GM19397 (cell line): Measurements from ENCODE around the gene SNCAIP.
"Not testable (repeated sequence)": the region's sequence is repeated elsewhere in the genome, so short reads cannot be mapped to it uniquely, and the experiment has no call there.

ENCODE experiments used
- ATAC-seq: cut with Tn5 transposase; IDR thresholded peaks from one replicate; pipeline ENCODE4 v1.9.1; 2021; ENCODE audit warnings: mild to moderate bottlenecking, moderate library complexity; ENCODE audit not compliant: unreplicated experiment

SNCAIP gene

DNA sequence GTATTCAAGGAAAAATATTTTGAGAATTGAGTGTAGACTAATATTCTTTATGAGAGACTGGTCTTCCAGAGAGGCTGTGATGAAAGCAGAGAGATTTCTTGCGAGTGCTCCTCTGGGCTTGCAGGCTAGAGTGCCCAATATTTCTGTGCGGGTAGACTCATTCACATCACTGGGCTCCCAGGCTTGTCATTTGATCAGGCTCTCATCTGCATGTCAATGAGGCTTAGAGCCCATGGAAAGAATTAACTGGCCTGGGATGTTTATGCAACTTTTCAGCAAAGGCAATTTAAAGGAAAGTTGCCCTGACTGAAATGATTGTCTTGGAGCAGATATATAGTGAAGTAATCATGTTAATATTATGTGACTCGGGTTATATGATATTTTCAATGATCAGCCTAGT lies 42.3 kb downstream of the SNCAIP start:
- no peak for ATAC-seq

DNA sequence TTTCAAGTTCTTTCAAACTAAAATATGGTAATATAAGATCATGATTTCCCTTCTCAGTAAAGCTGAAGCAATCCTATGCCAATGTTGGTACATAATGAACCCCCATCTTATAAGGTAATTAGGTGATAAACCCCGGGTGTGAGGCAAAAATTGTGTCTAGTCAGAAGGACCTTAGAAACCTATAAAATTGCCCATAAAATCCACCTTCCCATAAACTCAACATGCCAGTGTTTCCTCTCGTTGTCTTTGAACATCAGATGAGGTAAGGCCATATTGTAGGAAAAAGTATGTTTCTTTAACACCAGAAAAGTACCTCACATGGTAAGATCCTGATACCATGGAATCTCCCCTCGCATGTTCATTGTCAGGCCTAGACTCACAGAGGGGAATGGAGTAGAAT lies 43.3 kb downstream of the SNCAIP start:
- no peak for ATAC-seq

DNA sequence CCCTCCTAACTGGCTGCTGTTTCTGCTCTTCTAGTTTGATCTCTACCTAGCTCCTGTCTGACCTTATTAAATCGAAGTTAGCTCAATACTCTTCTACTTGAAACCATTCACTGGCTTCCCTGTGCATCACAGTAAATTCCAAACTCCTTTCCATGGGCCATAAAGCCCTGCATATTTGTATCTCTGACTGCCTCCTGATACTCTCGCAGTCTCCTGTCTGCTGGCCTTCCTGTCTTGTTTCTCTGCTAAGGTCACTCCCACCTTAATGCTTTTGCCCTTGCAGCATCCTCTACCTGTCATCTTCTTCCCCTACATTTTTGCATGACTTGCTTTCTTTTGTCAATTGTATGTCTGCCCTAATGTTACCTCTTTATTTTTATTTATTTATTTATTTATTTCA lies 44.8 kb downstream of the SNCAIP start:
- no peak for ATAC-seq

DNA sequence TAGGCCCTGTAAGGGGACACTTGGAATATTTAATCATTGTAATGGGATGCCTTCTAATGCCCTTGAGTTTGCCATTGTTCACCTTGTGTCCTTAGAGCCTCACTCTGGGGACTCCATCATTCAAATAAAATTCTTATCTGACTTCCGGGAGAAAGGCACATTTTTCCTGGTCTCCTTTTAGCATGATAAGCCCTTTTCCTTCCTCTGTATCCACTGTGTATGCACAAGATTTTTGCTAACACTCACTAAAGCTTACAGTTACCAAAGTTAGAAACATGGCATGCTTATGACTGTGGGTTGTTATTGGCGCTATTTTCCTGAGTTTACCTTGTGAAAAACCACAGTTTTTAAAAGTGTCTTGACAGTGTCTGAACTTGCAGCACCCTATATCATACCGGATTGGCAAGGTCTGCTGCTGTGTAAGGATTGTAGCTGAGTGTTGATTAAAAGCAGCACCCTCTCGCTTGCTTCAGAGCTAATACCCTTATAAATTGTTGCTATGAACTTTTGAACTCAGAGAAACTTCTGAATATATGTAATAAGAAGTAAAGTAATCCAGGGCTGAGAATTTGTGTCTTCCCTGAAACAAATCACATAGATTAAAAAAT lies 46.4 kb downstream of the SNCAIP start:
- ATAC-seq = no peak

GRCh38 chr5:122362361-122362760 lies 50.3 kb downstream of the SNCAIP start:
- ATAC-seq = no peak

- no peak for ATAC-seq
Observed at GRCh38 chr5:122363623-122364022, 51.6 kb downstream of the SNCAIP start.

DNA sequence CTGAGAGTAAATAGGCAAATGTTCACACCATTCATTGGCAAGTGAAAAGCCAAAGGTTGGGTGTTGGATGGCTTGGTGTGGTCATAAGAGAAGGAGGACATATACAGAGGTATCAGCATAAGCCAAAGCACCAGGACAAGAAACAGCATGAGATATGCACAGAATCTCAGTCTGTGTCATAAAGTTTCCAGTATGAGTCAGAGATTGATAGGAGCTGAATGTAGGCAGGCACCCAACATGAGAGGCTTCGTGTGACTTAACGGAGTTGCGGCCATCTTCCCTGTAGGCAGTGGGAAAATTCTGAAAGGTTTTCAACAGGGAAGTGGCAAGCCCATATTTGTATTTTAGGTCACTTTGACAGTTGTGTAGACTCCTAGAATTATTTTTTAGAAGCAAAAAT lies 54.5 kb downstream of the SNCAIP start:
- ATAC-seq = no peak

DNA sequence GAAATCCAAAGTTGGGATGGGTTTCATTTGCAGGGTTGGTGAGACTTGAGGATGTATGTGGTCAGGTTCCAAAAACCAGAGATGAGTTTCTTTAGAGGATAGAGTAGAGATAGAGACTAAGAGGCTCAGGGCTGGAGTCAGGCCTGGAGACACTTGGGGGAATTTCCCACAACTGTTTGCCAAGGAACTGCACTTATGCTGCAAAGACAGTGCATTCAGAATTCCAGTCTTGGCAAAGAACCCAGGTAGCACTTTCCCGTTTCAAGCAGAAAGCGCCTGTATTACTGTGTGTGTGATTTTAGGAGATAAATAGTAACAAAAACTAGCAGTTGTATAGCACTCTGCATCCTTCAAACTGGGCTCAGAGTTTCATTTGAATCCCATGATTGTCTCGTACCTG lies 55.4 kb downstream of the SNCAIP start:
- ATAC-seq = no peak

- no peak for ATAC-seq
Observed at GRCh38 chr5:122368510-122369251, 56.6 kb downstream of the SNCAIP start.

GRCh38 chr5:122369253-122369815 lies 57.3 kb downstream of the SNCAIP start:
- no peak for ATAC-seq

DNA sequence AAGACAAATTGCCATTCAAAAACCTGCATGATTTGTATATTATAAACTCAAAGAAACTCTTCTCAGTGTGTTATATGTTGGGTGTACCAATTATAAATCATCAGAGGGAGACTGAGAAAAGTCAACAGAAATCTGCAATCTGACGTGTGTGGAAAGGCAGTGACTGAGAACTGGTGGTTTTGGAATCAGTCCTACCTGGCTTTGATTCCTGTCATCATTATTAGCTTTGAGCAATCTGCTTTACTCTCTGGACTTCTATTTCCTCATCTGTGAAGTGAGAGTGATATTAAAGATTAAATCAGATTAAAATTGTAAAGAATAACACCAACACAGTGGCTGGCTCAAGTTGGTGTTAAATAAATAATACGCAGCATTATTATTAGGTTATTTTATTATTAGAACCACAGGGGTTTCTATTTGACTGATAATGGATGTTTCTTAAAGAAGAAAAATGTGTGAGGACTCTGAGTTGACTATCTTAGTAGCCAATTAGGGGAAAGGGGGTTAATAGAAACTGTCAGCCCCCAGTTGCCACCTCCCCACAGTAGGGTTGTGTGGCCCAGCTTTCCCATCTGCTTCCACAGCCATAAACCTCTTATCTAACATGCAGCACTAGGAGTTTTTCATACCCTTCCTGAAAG lies 59.6 kb downstream of the SNCAIP start:
- ATAC-seq = no peak

GRCh38 chr5:122374110-122374509 lies 62.1 kb downstream of the SNCAIP start:
- no peak for ATAC-seq

GRCh38 chr5:122375801-122376200 lies 63.8 kb downstream of the SNCAIP start:
- ATAC-seq = no peak

DNA sequence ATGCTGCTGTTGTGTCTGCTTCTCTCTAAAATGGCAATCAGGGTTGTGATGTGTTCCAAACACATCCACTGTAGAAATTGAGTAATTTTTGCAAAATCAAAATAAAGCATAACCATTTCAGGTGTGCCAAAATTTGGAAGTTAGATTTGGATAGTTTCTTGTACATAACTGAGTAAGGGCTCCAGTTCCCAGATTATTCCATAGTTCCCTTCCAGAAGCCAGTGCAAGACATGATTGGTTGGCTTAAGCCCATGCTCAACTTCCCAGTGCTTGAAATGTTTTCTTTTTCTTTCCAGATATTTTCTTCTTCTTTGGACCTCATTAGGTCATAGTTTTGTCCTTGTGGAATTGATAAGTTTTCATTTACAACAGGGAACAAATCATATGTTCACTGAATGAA lies 64.2 kb downstream of the SNCAIP start:
- no peak for ATAC-seq

DNA sequence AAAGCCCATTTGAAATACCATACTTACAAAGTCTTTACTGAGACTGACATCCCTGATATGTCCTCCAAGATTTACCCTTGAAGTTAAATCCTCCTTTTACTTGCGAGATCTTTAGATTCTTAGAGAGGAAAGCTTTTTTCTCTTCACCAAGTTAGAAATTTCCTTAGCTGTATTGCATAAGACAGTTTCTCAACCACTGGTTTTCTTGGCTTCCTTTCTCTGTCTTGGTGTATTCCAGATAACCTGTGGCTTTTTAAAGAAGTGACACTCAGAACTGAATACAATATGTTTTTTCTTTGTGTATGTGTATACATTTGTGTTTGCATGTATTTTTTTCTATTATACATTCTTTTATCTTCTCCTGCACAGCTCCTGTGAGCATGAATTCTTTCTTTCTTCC lies 65.0 kb downstream of the SNCAIP start:
- ATAC-seq = no peak

DNA sequence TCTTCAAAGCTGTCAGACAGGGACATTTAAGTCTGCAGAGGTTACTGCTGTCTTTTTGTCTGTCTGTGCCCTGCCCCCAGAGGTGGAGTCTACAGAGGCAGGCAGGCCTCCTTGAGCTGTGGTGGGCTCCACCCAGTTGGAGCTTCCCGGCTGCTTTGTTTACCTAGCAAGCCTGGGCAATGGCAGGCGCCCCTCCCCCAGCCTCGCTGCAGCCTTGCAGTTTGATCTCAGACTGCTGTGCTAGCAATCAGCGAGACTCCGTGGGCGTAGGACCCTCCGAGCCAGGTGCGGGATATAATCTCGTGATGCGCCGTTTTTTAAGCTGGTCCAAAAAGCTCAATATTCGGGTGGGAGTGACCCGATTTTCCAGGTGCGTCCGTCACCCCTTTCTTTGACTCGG lies 70.9 kb downstream of the SNCAIP start:
- ATAC-seq = not testable (repeated sequence)

DNA sequence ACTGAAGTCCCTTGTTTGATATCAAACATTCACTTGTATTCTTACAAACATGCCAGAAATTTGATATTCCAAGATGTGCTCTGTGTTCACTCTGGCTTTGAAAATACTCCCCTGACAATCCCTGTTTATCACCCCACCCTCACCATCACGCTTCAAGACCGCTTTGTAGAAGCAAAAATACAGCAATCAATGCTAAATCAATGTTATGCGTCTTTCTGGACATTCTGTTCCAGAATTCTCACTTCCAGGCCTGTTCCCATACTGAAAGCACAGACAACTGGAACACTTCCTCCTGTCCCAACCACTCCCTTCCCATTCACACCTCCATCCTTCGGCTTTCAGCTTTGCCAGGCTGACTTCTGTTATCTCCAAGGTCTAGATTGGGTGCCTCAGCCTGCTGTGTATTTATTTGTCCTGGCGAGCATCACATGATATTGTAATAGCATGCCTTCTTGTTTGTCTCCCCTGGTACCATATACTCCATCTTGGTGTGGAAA lies 72.8 kb downstream of the SNCAIP start:
- ATAC-seq = no peak

- no peak for ATAC-seq
Observed at GRCh38 chr5:122385286-122385685, 73.2 kb downstream of the SNCAIP start.

GRCh38 chr5:122385808-122386207 lies 73.8 kb downstream of the SNCAIP start:
- no peak for ATAC-seq

DNA sequence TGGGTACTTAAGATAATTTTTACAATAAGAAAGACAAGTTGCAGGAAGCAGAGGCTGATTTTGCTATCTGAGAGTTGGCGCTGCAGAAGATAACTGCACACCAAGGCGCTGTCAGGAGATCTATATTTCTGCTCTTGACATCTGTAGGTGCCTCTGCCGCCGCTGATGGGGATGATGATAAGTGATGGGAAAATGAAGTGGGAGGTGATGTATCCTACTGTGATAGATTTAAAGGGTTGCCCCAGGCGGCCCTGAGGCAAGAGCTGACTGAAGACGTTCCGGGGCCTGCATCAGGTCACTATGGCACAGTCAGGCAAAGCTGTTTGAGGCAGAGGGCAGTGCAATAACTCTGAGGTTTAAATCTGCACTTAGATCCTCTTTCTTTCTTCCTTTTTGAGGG lies 78.1 kb downstream of the SNCAIP start:
- no peak for ATAC-seq

- ATAC-seq = no peak
Observed at GRCh38 chr5:122390694-122391093, 78.7 kb downstream of the SNCAIP start.

DNA sequence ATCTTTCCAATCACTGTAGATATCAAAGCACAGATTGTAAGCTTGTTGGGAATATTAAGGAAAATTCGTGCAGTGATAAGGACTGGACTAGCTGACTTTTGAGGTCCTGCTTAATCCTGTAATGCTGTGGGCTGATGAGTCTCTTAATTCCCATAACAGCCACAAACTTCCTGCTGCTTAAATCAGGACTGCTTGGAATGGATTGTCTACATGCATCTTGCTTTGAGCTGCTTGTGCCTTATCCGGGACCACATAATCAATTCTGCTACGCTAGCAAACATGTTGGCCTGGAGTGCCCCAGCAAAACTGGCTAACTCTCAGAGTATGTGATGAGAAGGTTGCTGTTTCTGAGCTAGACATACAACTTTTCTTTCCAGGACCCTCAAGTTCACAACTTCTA lies 79.6 kb downstream of the SNCAIP start:
- ATAC-seq = no peak
